NCI-H2171 (cell line): ENCODE results near the gene SOD2.
"Not testable (repeated sequence)": the region's sequence is repeated elsewhere in the genome, so short reads cannot be mapped to it uniquely, and the experiment has no call there.

Experiments
- DNase-seq: peaks from one replicate; lab custom pipeline; 2025; lab: John Stamatoyannopoulos, UW

SOD2 gene

DNA sequence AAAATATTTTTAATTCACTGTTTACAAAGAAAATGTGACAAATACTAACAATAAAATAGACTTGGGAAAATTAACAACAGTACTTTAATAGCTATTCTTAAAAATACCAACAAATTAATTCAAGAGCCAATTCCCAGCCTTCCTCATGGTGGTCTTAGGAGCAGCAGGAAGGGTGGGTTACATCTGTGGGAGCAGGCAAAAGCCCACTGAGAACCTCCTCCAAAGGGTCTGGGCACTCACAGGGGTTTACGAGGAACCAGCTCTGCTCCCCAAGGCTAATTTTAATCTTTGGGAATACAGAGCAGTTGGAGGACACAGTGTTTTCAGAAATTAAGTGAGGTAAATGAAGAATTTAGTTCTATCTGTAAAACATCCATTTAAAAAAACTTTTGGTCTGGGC, 10.2 kb downstream of the SOD2 start:
- DNase-seq, result no peak

GRCh38 chr6:159682295-159682694, 10.7 kb downstream of the SOD2 start:
- no peak for DNase-seq

GRCh38 chr6:159681191-159681880, 11.7 kb downstream of the SOD2 start:
- no peak for DNase-seq

DNA sequence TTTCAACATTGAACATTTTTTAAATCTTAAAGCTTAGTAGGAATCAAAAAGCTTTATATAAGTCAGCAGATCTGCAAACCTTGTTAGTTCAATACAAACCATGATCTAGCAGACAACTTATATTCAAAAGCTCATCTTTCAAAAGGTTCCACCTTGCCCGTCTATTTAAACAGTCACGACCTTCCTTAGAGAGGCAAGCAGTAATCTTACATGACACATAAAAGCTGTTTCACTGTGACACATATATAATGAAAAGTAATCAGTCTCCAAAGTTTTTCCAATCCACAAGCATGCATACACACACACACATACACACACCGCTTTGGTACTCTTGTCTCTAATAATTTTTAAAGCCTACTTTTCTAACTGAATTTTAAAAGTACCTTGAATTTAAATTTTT, 12.9 kb downstream of the SOD2 start:
- no peak for DNase-seq

GRCh38 chr6:159679091-159680077, 13.7 kb downstream of the SOD2 start:
- DNase-seq, result no peak

- DNase-seq, result no peak
Measured at GRCh38 chr6:159678574-159678973, 14.5 kb downstream of the SOD2 start.

DNA sequence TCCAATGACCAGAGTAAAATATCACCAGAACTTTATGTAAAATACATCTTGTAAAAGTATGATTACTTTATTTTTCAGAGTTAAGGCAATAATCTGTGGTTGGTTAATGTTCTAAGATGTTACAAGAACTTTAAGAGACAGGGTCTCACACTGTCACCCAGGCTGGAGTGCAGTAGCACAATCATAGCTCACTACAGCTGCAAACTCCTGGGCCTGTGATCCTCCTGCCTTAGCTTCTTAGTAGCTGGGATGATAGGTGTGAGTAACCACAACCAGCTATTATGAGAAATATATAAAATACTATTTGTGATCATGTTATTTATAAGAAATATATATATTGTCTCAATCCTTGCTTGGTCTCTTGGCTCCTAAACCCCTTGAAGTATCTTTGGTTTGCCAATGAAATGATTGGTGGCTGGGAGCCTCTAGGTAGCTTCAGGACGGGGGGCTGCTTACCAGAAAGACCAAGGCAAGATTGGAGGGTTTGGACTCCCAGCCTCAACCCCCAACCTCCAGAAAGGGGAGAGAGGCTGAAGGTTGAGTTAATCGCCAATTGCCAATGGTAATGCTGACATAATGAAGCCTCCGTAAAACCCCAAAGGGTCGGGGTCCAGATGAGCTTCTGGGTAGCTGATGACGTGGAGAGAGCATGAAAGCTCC, 15.4 kb downstream of the SOD2 start:
- no peak for DNase-seq

DNA sequence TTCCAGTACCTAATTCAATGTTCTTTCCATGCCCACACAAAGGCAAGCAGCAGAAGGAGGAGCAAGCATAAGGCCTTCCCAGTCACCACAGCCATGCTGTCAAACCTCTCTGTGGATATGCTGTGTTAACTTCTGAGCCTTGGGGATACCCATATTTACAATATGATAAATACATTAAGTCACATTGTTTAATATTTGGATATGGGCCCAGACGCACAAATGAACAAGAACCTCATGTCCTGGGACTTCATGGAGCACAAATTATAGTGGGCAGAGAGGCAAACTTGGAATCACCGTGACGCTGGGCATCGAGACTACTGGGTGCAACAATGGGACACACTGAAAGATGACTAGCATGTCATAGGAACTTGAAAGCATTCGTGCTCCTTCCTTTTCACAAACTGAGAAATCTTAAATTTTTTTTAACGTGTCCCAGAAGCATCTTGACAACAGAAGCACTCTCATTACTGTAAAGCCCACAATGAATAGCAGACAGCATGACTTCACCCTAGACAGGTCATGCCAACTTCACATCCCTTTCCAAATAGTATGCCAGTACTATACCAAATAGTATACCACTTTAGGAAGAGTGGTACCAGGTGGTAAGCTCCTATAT, 16.0 kb downstream of the SOD2 start:
- no peak for DNase-seq

GRCh38 chr6:159676236-159676635, 16.8 kb downstream of the SOD2 start:
- DNase-seq, result not testable (repeated sequence)

DNA sequence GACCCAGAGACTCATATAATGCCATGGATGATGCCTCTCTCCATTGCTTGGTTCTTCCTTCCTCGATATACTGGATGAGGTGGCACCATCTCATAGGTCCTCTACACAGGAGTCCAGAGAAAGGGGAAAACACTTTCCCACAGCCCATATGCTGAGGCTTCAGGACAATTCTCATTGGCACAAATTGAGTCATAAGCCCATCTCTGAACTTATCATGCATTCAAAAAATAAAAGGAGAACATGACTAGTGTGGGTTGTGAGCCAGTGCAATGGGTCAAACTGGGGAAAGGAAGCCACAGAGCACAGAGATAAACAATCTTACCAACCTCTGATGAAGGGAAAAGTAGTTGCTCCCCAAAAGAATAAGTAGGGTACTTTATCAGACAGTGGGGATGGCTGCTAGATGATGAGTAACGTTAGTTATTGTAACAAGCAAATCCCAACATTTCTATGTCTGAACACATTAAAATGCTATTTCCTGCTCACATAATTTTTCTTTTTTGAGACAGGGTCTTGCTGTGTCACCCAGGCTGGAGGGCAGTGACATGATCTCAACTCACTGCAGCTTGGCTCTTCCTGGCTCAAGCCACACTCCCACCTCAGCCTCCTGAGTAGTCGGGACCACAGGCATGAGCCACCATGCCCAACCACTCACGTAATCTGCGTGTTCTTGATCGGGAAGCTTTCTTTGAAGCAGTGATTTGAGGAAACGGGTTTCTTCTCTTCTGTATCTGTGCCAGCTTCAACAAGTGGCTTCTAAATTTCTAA, 27.0 kb downstream of the SOD2 start:
- no peak for DNase-seq

- not testable (repeated sequence) for DNase-seq
Measured at GRCh38 chr6:159663368-159663889, 29.6 kb downstream of the SOD2 start.

DNA sequence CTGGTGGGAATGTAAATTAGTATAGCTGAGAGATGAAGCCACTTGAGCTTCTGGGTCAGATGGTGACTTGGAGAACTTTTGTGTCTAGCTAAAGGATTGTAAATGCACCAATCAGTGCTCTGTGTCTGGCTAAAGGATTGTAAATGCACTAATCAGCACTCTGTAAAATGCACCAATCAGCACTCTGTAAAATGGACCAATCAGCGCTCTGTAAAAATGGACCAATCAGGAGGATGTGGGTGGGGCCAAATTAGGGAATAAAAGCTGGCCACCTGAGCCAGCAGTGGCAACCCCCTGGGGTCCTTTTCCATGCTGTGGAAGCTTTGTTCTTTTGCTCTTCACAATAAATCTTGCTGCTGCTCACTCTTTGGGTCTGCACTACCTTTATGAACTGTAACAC, 31.1 kb downstream of the SOD2 start:
- DNase-seq, result not testable (repeated sequence)

DNA sequence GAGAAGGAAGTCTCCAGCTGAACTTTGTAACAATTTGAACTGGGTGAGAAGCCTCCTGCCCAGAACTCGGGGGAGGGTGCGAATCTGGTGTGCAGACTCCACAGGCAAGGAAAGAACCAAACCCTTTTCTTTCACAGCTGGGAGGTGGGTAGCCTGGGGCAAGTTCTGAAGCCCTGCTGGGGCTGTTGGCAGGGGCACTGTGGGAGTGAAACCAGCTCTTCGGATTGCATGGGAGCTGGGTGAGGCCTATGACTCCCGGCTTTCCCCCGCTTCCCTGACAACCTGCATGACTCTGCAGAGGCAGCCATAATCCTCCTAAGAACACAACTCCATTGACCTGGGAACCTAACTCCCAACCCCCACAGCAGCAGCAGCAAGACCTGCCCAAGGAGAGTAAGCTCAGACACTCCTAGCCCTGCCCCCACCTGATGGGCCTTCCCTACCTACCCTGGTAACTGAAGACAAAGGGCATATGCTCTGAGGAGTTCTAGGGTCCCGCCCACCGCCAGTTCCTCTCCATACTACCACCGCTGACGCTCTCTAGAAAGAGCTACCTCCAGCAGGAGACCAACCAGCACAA, 37.5 kb downstream of the SOD2 start:
- DNase-seq, result no peak

- peak; percentile 64 for DNase-seq
Measured at GRCh38 chr6:159654483-159655098, 38.5 kb downstream of the SOD2 start.

DNA sequence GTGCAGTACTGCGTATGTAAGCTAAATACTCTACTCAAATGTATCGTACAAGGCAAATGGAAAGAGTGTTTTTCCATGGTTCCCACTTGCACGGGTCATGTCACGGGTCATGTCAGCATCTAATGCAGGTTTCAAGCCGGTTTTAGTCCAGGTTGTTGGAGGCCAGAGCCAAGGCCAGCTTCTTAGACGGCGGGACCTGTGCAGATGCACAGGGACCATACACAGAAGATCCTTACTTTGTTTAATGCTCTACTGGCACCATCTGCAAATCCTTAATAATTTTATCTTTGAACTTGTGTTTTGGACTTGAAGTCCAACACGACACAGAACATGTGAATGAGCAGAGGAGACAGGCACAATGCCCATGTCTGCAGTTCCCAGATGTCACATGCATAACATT, 42.7 kb downstream of the SOD2 start:
- DNase-seq, result no peak

DNA sequence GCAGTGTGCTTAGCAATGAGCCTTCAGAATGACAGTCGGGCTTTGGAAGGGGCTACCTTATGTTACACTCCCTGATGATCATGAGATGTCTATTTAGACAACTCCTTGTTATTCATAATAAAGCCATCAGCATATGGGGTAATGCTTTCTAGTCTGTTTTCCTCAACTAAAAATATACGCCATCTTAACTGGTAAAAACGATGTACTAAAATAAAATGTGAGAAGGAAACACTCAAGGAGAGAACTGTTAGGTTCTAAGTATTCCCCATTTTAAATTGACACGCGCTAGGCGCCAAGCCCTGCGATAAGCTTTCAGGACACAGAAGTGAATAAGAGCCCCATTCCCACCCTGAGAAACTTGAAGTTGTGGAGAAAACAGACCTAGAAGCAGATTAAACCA, 43.6 kb downstream of the SOD2 start:
- DNase-seq, result no peak

- DNase-seq, result no peak
Measured at GRCh38 chr6:159646733-159647132, 46.3 kb downstream of the SOD2 start.

DNA sequence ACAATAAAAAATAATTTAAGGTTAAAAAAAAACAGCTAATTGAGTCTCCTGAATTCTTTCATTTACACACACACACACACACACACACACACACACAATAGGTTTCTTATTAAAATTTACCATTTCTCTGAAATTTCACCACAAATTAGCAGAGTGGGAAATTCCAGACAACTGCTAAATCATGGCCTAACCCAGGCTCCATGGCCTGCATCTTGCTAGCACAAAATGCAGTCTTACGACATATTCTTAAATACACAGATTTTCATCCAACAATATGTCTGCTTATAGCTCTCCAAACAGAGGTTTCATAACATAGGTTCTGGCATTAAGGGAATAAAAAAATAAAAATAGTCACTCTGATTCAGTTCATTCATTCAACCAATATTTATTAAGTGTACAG, 46.9 kb downstream of the SOD2 start:
- DNase-seq, result no peak

- DNase-seq, result no peak
Measured at GRCh38 chr6:159645640-159646039, 47.4 kb downstream of the SOD2 start.
